GM12892 (cell line): ENCODE measurements around the gene CLEC4E.
A peak's percentile ranks its signal among the peaks of the same experiment; 100 is the strongest.
"Not testable (repeated sequence)": the region's sequence is repeated elsewhere in the genome, so short reads cannot be mapped to it uniquely, and the experiment has no call there.

Source experiments
- DNase-seq: peaks from one replicate; pipeline ENCODE4 v3.0.0; 2011; ENCODE audit not compliant: insufficient read length
- FAIRE-seq: peaks from 2 replicates; lab custom pipeline; 2011; peaks lifted over from hg19 to GRCh38; lab: Jason Lieb, UNC
- POLR2A ChIP-seq: IDR thresholded peaks from 2 replicates; pipeline ENCODE4 v1.6.1; 2011; ENCODE audit warnings: low read depth, low read length, control low read depth
- POLR2AphosphoS5 ChIP-seq: IDR thresholded peaks from 2 replicates; pipeline ENCODE4 v1.6.1; 2011; ENCODE audit warnings: low read depth, low read length, control low read depth
- TAF1 ChIP-seq: IDR thresholded peaks from 2 replicates; pipeline ENCODE4 v1.6.1; 2011; ENCODE audit warnings: low read depth, mild to moderate bottlenecking, control low read depth, low read length, borderline replicate concordance

CLEC4E gene

DNA sequence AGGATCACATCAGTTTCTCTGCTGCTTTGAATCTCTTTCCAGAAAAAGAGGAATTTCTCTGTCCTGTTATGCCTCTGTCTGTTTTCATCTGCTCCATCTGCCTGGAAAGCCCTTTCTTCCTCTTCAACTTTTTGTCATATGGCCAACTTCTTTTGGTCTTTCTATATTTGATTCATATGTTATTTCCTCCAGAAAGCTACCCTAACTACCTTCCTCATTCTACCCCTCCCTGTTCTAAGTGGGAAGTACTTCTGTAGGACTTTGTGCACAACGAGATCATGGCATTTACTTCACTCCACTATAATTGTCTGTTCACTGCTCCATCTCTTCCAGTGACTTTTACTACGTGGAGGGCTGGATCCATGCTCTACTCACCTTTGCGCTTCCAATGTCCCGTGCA, 21.5 kb downstream of the CLEC4E start:
- no peak for FAIRE-seq
- TF ChIP-seq POLR2A (no peak), TAF1 (no peak), POLR2AphosphoS5 (no peak)
- DNase-seq, result no peak

- DNase-seq (no peak), FAIRE-seq (no peak)
- TF ChIP-seq TAF1 (no peak), POLR2A (no peak), POLR2AphosphoS5 (no peak)
Observed at GRCh38 chr12:8517971-8518370, 22.7 kb downstream of the CLEC4E start.

GRCh38 chr12:8513256-8513655, 27.4 kb downstream of the CLEC4E start, which contains the start of gene CLEC4D:
TSS of gene CLEC4D (plus strand) at chr12:8513503. CDS start at chr12:8513733, 230 bp downstream.
- no peak for TF ChIP-seq POLR2A
- no peak for DNase-seq
- no peak for FAIRE-seq

DNA sequence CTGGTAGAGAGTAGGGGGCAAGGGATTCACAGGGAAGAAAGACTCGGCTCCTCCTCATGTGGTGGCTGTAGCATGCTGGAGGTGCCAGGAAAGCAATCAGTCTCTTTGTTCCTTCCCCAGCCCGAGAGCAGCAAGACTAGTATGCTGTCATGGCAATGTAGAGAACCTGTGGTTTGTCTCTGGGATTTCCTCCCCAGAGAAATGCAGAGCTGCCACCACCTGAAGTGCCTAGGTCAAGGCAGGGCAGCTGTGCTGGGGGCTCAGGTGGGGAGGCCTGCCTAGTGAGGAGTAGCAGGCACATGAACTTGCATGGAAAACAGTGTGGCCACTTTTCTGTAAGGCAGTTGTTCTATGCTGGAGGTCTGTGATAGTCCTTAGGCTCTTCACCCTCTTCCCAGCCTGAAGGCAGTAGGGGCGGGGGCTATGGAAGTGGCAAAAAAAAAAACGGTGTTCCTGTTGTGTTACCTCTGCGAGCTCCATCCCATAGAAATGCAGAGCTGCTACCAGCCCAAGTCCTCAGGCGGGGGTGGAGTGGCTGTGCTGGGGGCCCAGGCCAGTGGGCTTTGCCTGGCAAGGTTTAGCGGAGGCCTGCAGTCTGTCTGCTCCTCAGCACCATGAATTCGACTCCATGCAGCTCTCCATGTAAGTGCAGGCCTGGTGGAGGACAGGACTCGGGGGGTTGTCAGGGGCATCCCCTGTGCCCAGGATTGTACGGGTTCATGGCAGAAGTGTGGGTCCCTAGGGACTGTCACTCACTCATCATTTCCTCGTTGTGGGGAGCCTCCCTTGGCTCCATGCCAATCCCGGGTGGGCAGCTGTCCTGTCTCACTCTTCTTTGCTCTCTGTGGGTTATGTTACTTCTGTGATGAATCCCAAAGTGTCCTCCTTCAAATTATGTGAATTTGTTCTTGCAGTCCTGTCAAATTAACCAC, 31.5 kb downstream of the CLEC4E start:
- DNase-seq, result no peak
- TF ChIP-seq POLR2AphosphoS5 (no peak), TAF1 (no peak), POLR2A (no peak)
- no peak for FAIRE-seq

GRCh38 chr12:8508223-8508622, 32.5 kb downstream of the CLEC4E start:
- no peak for DNase-seq
- no peak for TF ChIP-seq TAF1
- TF ChIP-seq POLR2AphosphoS5, result no peak
- no peak for TF ChIP-seq POLR2A
- no peak for FAIRE-seq

DNA sequence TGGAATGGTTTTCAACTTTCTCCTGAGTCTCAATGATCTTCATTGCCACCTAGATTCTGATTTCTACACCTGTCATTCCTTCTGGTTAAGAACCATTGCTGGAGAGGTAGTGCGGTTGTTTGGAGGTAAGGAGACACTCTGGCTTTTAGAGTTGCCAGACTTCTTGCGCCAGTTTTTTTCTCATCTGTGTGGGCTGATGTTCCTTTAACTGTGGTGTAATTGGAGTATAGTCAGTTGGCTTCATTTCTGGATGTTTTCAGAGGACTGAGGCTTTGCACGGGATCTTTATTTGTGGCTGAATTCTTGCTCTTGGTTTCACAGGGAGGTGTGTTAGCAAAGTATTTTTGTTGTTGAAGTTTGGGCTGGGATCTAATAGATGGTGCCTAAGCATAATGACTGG, 33.1 kb downstream of the CLEC4E start:
- no peak for TF ChIP-seq POLR2A
- TF ChIP-seq POLR2AphosphoS5, result no peak
- no peak for TF ChIP-seq TAF1
- no peak for DNase-seq

DNA sequence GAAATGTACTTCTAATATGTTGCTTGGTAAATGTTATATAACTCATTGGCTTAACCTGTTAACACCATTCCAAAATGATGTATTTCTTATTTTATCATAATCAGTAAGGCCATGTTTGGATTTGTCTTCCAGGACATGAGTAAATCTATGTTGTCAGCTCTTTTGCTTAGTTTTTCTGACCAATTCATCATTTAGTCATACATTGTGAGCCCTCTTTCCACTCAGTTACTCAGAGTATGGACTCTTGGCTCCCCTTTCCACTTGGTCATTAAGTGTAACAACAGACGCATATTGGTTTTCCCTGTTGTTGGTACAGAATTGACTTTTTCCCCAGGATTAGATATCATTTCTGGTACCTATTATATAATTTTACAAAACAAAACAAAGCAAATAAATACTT, 36.4 kb downstream of the CLEC4E start:
- no peak for DNase-seq
- FAIRE-seq, result no peak
- no peak for TF ChIP-seq POLR2AphosphoS5
- no peak for TF ChIP-seq POLR2A
- TF ChIP-seq TAF1, result no peak

More for the DNA sequence above, 33.1 kb downstream of the CLEC4E start:
- no peak for FAIRE-seq

DNA sequence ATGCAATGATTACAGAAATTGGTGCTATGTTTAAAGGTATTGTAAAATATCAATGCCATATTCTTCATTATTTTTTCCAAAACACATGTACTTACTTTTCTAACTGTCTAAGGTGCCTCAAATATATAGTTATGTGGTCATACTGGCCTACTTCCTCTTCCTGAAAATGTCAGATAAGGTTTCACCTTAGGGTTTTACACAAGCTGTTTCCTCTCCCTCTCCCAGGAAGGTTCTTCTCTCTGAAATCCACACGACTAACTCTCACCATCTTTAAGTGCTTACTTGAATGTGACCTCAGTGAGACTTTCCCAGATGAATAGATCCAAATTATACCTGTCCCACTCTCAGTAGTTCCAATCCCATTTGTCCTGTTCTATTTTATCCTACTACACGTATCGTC, 39.0 kb downstream of the CLEC4E start:
- FAIRE-seq (peak; percentile 68), DNase-seq (no peak)
- TF ChIP-seq TAF1 (no peak), POLR2AphosphoS5 (no peak), POLR2A (no peak)

DNA sequence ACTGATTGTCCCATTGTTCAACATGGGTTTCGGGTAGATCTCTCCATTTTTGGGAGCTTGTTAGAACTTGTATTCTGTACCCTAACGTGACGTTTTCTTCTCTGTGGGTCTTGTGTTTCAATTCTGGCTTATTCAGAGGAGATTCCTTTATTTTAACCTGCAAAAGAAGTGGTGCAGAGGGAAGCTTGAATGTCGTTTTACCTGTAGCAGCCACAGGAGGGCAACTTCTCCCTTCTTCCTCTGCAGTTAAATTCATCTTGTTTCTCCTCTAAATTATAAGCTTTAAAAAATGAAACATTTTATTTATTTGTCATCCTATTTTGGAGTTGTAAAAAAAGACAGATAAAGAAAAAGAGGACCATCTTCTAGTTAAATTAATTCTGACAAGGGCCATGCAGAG, 41.1 kb downstream of the CLEC4E start:
- FAIRE-seq, result peak; percentile 63
- no peak for DNase-seq
- TF ChIP-seq POLR2A, result no peak
- TF ChIP-seq POLR2AphosphoS5, result no peak
- no peak for TF ChIP-seq TAF1

- not testable (repeated sequence) for DNase-seq, FAIRE-seq
Observed at GRCh38 chr12:8496074-8496473, 44.6 kb downstream of the CLEC4E start.

GRCh38 chr12:8495671-8496070, 45.0 kb downstream of the CLEC4E start:
- DNase-seq, FAIRE-seq: not testable (repeated sequence)

DNA sequence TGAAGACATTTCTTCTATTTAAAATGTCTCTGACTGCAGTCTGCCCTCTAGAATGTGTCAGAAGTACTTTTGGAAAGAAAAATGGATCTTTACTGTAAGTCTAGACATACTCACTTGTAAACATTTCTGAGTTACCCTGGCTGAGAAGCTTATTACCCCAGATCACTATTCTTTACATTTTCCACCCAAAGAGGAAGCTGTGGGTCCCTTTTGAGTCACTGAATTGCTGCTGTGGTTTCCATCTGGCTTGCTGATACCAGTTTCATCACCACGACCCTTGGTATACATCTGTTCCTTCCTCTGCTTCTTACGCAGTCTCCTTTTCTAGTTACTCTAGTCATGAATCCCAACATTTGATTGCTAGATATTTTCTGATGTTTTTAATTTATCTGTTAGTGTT, 47.6 kb downstream of the CLEC4E start:
- TF ChIP-seq POLR2A (no peak), POLR2AphosphoS5 (no peak), TAF1 (no peak)
- FAIRE-seq, result peak; percentile 90
- DNase-seq, result peak; percentile 27
